ENCODE measurements around the gene SLC16A6.

DNA sequence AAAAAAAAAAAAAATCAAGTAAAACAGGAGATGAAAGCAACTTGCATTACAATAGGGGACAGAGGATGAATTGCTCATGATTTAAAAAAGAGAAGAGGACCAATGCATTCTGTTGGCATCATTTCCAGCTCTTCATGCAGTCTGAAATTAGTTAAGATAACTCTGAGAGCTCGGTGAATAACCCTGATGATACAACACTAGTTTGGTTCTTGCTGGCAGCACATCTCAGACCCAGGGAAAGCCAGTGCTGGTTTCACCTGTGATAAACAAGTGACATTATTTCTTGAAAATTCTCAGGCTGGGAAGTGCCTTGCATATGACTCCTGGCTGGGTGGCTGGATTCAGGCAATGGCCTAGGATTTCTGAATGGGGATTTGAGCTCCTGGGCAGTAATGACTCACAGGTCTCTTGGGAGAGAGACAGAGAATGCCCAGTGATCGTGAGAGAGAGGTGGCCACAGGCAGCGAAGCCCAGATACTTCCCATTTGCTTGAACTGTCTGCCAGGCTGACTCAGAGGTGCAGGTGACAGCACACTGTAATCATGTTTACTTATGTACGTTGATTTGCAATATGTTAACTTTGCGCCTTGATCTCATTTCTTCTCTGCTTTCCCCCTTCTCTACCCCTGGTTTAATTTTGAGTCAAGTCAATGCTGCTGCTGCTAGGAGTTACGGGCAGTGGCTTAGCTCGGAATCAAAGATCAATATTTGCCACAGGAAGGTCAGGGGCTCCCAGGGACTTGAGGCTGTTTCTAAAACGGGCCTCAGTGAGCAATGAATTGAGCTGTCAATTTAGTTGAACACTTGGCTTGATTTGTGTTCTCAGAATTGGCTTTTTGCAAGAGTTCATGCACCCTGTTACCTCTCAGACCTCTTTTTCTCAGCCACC is 27.4 kb upstream of the SLC16A6 start:
- TF ChIP-seq, protein P1, sequence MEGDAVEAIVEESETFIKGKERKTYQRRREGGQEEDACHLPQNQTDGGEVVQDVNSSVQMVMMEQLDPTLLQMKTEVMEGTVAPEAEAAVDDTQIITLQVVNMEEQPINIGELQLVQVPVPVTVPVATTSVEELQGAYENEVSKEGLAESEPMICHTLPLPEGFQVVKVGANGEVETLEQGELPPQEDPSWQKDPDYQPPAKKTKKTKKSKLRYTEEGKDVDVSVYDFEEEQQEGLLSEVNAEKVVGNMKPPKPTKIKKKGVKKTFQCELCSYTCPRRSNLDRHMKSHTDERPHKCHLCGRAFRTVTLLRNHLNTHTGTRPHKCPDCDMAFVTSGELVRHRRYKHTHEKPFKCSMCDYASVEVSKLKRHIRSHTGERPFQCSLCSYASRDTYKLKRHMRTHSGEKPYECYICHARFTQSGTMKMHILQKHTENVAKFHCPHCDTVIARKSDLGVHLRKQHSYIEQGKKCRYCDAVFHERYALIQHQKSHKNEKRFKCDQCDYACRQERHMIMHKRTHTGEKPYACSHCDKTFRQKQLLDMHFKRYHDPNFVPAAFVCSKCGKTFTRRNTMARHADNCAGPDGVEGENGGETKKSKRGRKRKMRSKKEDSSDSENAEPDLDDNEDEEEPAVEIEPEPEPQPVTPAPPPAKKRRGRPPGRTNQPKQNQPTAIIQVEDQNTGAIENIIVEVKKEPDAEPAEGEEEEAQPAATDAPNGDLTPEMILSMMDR (IDR thresholded peaks at IDR 0.05) = no peak
- TF ChIP-seq EP300 (IDR thresholded peaks at IDR 0.05) = no peak
